Peyer's patch (tissue), 4 donors: ENCODE data around the gene RAPGEF3.

Experiments
- CTCF ChIP-seq, 6 experiments: fragments of 450-650 bp in 4 of 6; fragments of 200-600 bp in 2 of 6; sonication (generic) in 1 of 6; IDR thresholded peaks; one replicate each; pipeline ENCODE4 v1.5.1; 2017 to 2019; ENCODE audit warnings: antibody characterized with exemption in 6 of 6, mild to moderate bottlenecking in 3 of 6, moderate library complexity in 1 of 6
- POLR2A ChIP-seq, 2 donors: fragments of 450-650 bp; IDR thresholded peaks; one replicate each; pipeline ENCODE4 v1.5.1; 2017; ENCODE audit warnings: antibody characterized with exemption in 2 of 2, mild to moderate bottlenecking in 2 of 2, moderate library complexity in 2 of 2

GRCh38 chr12:47733142-47733541 is 25.5 kb downstream of the RAPGEF3 start:
- TF ChIP-seq POLR2A (IDR thresholded peaks at IDR 0.05) (no peak), CTCF (IDR thresholded peaks at IDR 0.05) (no peak)
